Measurements from ENCODE around the gene ITPK1.

- TF ChIP-seq CTCF (IDR thresholded peaks at IDR 0.05): no peak
- no peak for TF ChIP-seq POLR2A (IDR thresholded peaks at IDR 0.05)
Measured at GRCh38 chr14:93044556-93044955, 71.2 kb downstream of the ITPK1 start.
